CD14-positive monocyte (primary cell): Measurements from ENCODE around the gene DIAPH2. TPM values are rescaled to one million over a fixed set of nuclear protein-coding genes. Genes with fewer than 3 reads are reported as not detected.

Source experiments
- DNase-seq, 3 donors: peaks; one replicate each; pipeline ENCODE4 v3.0.0-alpha.2; 2011 to 2022
- H2AFZ ChIP-seq: 2 replicates; pipeline ENCODE4 v1.6.0; 2012; ENCODE audit warnings: mild to moderate bottlenecking, low read depth, low read length, inconsistent platforms; ENCODE audit not compliant: insufficient read depth, poor library complexity, severe bottlenecking
- H3K27ac ChIP-seq, 2 donors: 1 replicate in 1 of 2; 2 replicates in 1 of 2; pipeline ENCODE4 v1.5.1; 2012 to 2013; ENCODE audit warnings: low read length in 2 of 2, control low read depth in 1 of 2, inconsistent platforms in 1 of 2, low read depth in 1 of 2, mild to moderate bottlenecking in 1 of 2
- H3K27me3 ChIP-seq, 2 donors: one replicate each; pipeline versions ENCODE4 v1.6.0 to v1.6.1; 2011 to 2013; ENCODE audit warnings: low read length in 2 of 2; ENCODE audit not compliant: control insufficient read depth in 2 of 2, insufficient read depth in 2 of 2
- H3K36me3 ChIP-seq, 2 donors: replicated peaks in 1 of 2; 1 replicate in 1 of 2; 2 replicates in 1 of 2; pipeline versions ENCODE4 v1.5.1 to v1.6.1; 2012 to 2013; ENCODE audit warnings: low read length in 2 of 2, control low read depth in 1 of 2, inconsistent platforms in 1 of 2, mild to moderate bottlenecking in 1 of 2; ENCODE audit not compliant: insufficient read depth in 2 of 2, control insufficient read depth in 1 of 2
- H3K4me1 ChIP-seq, 2 donors: 1 replicate in 1 of 2; 2 replicates in 1 of 2; pipeline versions ENCODE4 v1.5.1 to v1.6.1; 2012 to 2013; ENCODE audit warnings: low read length in 2 of 2, control low read depth in 1 of 2, inconsistent platforms in 1 of 2, mild to moderate bottlenecking in 1 of 2, moderate library complexity in 1 of 2; ENCODE audit not compliant: insufficient read depth in 2 of 2, control insufficient read depth in 1 of 2
- H3K4me2 ChIP-seq: replicated peaks from 2 replicates; pipeline ENCODE3; 2012; ENCODE audit warnings: low read length, moderate library complexity, mild to moderate bottlenecking; ENCODE audit not compliant: poor library complexity, severe bottlenecking; ENCODE audit errors: extremely low read depth
- H3K4me3 ChIP-seq, 3 experiments: fragments of 200-600 bp in 1 of 3; sonication (generic) in 1 of 3; replicated peaks in 1 of 3; 1 replicate in 2 of 3; 2 replicates in 1 of 3; pipeline ENCODE4 v1.5.1; 2011 to 2013; ENCODE audit warnings: low read length in 3 of 3, mild to moderate bottlenecking in 3 of 3, control low read depth in 2 of 3, low read depth in 2 of 3, inconsistent platforms in 1 of 3, moderate library complexity in 1 of 3
- H3K79me2 ChIP-seq: 2 replicates; pipeline ENCODE4 v1.6.0; 2012; ENCODE audit warnings: mild to moderate bottlenecking, control low read depth, inconsistent platforms, low read length, moderate library complexity; ENCODE audit not compliant: insufficient read depth
- H3K9ac ChIP-seq: 2 replicates; pipeline ENCODE4 v1.6.0; 2017; ENCODE audit warnings: low read length, mild to moderate bottlenecking; ENCODE audit not compliant: insufficient read depth, poor library complexity, severe bottlenecking
- H3K9me3 ChIP-seq, 2 donors: replicated peaks in 1 of 2; 1 replicate in 1 of 2; 2 replicates in 1 of 2; pipeline versions ENCODE4 v1.5.1 to v1.6.1; 2012 to 2013; ENCODE audit warnings: low read length in 2 of 2, control low read depth in 1 of 2; ENCODE audit not compliant: control insufficient read depth in 1 of 2, insufficient read depth in 1 of 2
- H4K20me1 ChIP-seq: 2 replicates; pipeline ENCODE4 v1.6.0; 2012; ENCODE audit warnings: mild to moderate bottlenecking, low read length, control low read depth, moderate library complexity; ENCODE audit not compliant: insufficient read depth
- H3K27ac Mint-ChIP-seq, 7 donors: one replicate each; pipeline ENCODE4 v1.8.0; 2020; ENCODE audit warnings: mild to moderate bottlenecking in 7 of 7, mixed read lengths in 7 of 7, moderate library complexity in 6 of 7, inconsistent platforms in 2 of 7
- H3K27me3 Mint-ChIP-seq, 3 donors: one replicate each; pipeline ENCODE4 v1.8.0; 2021 to 2022; ENCODE audit warnings: low read depth in 3 of 3, mild to moderate bottlenecking in 3 of 3, mixed read lengths in 3 of 3, moderate library complexity in 3 of 3, inconsistent platforms in 1 of 3
- H3K36me3 Mint-ChIP-seq, 2 donors: one replicate each; pipeline ENCODE4 v1.8.0; 2020; ENCODE audit warnings: mixed read lengths in 2 of 2, inconsistent platforms in 1 of 2, mild to moderate bottlenecking in 1 of 2
- H3K4me1 Mint-ChIP-seq: one replicate; pipeline ENCODE4 v1.8.0; 2020; ENCODE audit warnings: mild to moderate bottlenecking, mixed read lengths
- H3K4me3 Mint-ChIP-seq, 2 donors: one replicate each; pipeline ENCODE4 v1.8.0; 2020; ENCODE audit warnings: mild to moderate bottlenecking in 2 of 2, mixed read lengths in 2 of 2, moderate library complexity in 1 of 2
- H3K9me3 Mint-ChIP-seq, 7 donors: one replicate each; pipeline ENCODE4 v1.8.0; 2020 to 2022; ENCODE audit warnings: mixed read lengths in 7 of 7, mild to moderate bottlenecking in 6 of 7, moderate library complexity in 6 of 7, inconsistent platforms in 2 of 7
- WGBS: methylation state at CpG from one replicate; pipeline ENCODE4 v1.1.5; 2013; ENCODE audit warnings: missing lambda C conversion rate; ENCODE audit not compliant: insufficient coverage; 5-methylcytosine and 5-hydroxymethylcytosine counted together
- intact Hi-C, 2 donors: fragments of 100-400 bp; cut with micrococcal nuclease; formaldehyde crosslinking; loops; one replicate each; pipeline versions ENCODE4 v1.15.0 to v1.15.1; 2023
- polyA plus RNA-seq, 3 donors: library from polyadenylated mRNA; depleted of rRNA in 1 of 3; unstranded in 2 of 3; stranded (reverse) in 1 of 3; fragments of 300-500 nt in 2 of 3; fragments of >200 nt in 1 of 3; fragmentation: Illumina TruSeq in 2 of 3; gene quantifications; 1 replicate in 2 of 3; 2 replicates in 1 of 3; pipeline ENCODE4 v1.2.3, GENCODE V29; 2012 to 2021
- TF ChIP-seq, protein P1 (sequence below): fragments of 200-600 bp; IDR thresholded peaks from one replicate; pipeline ENCODE4 v1.8.0; 2022; ENCODE audit warnings: antibody characterized with exemption, mild to moderate bottlenecking

Gene DIAPH2
- polyA plus RNA-seq, 3 donors = 9.5 to 20.5 (median 11.4) TPM

DNA sequence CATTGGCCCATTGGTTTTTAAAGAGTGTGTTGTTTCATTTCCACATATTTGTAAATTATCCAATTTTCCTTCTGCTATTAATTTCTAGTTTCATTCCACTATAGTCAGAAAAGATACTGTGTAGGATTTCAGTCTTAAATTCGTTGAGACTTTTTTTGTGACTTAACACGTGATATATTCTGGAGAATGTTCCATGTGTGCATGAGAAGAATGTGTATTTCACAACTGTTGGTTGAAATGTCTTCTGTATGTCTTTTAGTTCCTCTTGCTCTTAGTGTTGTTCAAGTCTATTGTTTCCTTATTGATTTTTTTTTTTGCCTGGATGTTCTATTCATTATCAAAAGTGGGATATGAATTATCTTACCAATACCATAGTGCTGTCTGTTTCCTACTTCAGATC is 806.0 kb downstream of the DIAPH2 start:
- Histone ChIP-seq H3K27me3 (no peaks in the 10 kb centered on the region), H3K79me2 (no peaks in the 10 kb centered on the region), H3K4me2 (no peak overlapping the region), H2AFZ (no peak overlapping the region), H3K4me3 (no peak overlapping the region), H3K9ac (no peak overlapping the region), H4K20me1 (no peaks in the 10 kb centered on the region), H3K36me3 (no peaks in the 10 kb centered on the region), H3K27ac (no peak overlapping the region), H3K9me3 (no peaks in the 10 kb centered on the region), H3K4me1 (no peaks in the 10 kb centered on the region)
- Mint-ChIP-seq H3K9me3 (peaks cover 0 to 2% (median 0%) of the 10 kb centered on the region in 7 donors), H3K4me1 (peaks cover 6% of the 10 kb centered on the region), H3K4me3 (no peak overlapping the region), H3K36me3 (peaks cover 7 to 11% of the 10 kb centered on the region in 2 donors), H3K27ac (no peak overlapping the region), H3K27me3 (peaks cover 0 to 2% (median 0%) of the 10 kb centered on the region in 3 donors)
- TF ChIP-seq, protein P1, sequence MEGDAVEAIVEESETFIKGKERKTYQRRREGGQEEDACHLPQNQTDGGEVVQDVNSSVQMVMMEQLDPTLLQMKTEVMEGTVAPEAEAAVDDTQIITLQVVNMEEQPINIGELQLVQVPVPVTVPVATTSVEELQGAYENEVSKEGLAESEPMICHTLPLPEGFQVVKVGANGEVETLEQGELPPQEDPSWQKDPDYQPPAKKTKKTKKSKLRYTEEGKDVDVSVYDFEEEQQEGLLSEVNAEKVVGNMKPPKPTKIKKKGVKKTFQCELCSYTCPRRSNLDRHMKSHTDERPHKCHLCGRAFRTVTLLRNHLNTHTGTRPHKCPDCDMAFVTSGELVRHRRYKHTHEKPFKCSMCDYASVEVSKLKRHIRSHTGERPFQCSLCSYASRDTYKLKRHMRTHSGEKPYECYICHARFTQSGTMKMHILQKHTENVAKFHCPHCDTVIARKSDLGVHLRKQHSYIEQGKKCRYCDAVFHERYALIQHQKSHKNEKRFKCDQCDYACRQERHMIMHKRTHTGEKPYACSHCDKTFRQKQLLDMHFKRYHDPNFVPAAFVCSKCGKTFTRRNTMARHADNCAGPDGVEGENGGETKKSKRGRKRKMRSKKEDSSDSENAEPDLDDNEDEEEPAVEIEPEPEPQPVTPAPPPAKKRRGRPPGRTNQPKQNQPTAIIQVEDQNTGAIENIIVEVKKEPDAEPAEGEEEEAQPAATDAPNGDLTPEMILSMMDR = no peak
- no CpG with 5 or more reads among the region's 2 CpGs for WGBS
- intact Hi-C loops = no loop called here
- DNase-seq = no peak

DNA sequence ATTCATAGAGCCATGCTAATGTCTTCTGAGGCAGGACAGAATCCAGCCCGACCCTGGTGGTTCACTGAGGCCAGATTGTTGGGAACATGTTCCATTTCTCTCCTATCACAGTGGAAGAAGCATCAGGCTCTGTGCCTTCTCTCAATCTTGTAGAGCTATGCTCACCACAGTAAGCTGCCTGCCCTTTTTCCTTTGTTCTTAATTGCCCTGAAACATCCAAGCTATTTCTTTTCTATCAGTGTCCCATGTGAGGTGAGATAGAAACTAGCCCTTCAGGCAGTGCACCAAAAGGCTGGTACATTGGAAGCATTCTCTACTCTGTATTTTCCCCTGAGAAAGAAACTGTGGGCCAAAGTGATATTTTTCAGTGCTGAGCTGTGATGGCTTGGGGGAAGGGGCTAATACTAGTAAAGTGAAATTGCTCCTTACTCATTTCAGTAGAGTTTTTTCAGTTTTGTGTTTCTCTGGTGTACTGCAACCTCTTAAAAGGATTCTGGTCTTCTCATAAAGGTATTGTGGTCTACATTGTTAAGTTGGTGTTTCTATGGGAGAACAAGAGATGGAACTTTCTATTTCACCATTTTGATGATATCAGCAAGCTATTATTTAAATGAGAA is 810.2 kb downstream of the DIAPH2 start:
- TF ChIP-seq, protein P1 = no peak
- Histone ChIP-seq H2AFZ (no peak overlapping the region), H3K79me2 (no peaks in the 10 kb centered on the region), H3K9ac (no peak overlapping the region), H3K4me2 (no peak overlapping the region), H3K27ac (no peak overlapping the region), H3K4me3 (no peak overlapping the region), H3K4me1 (no peaks in the 10 kb centered on the region), H4K20me1 (no peaks in the 10 kb centered on the region), H3K9me3 (no peaks in the 10 kb centered on the region), H3K36me3 (no peaks in the 10 kb centered on the region), H3K27me3 (no peaks in the 10 kb centered on the region)
- H3K9me3 Mint-ChIP-seq = peaks cover 0 to 2% (median 0%) of the 10 kb centered on the region in 7 donors
- H3K4me3 Mint-ChIP-seq = no peak overlapping the region
- intact Hi-C loops = no loop called here
- no peak for DNase-seq
- peaks cover 0 to 2% (median 0%) of the 10 kb centered on the region in 3 donors for H3K27me3 Mint-ChIP-seq
- H3K4me1 Mint-ChIP-seq = peaks cover 10% of the 10 kb centered on the region
- H3K27ac Mint-ChIP-seq = no peak overlapping the region
- H3K36me3 Mint-ChIP-seq = peaks cover 7 to 11% of the 10 kb centered on the region in 2 donors
- WGBS = no CpG with 5 or more reads among the region's 1 CpG
